Calu3 (cell line): ENCODE data around the gene SLC35G3. TPM values are rescaled to one million over a fixed set of nuclear protein-coding genes. Genes with fewer than 3 reads are reported as not detected.

Experiments used
- BruUV-seq: library from RNA; stranded (reverse); fragments of 400-500 nt; replicated peaks from 2 replicates; lab custom pipeline; 2021; lab: Mats Ljungman, UMichigan
- CTCF ChIA-PET: fragments of 300-600 bp; sonication (Branson Sonifier 250); formaldehyde crosslinking; loops from one replicate; lab custom pipeline; 2022; ENCODE audit warnings: antibody characterized with exemption; lab: Charles Lee
- DNase-seq: peaks from one replicate; pipeline ENCODE4 v3.0.0; 2022
- H3K27ac Mint-ChIP-seq: one replicate; pipeline ENCODE4 v1.8.0; 2022; ENCODE audit warnings: mixed read lengths; ENCODE audit not compliant: unreplicated experiment
- H3K27me3 Mint-ChIP-seq: one replicate; pipeline ENCODE4 v1.8.0; 2022; ENCODE audit warnings: mixed read lengths; ENCODE audit not compliant: unreplicated experiment
- H3K36me3 Mint-ChIP-seq: one replicate; pipeline ENCODE4 v1.8.0; 2022; ENCODE audit warnings: mild to moderate bottlenecking, moderate library complexity, mixed read lengths; ENCODE audit not compliant: insufficient read depth, unreplicated experiment
- H3K4me1 Mint-ChIP-seq: one replicate; pipeline ENCODE4 v1.8.0; 2022; ENCODE audit warnings: mild to moderate bottlenecking, low read depth, mixed read lengths; ENCODE audit not compliant: unreplicated experiment
- H3K4me3 Mint-ChIP-seq: one replicate; pipeline ENCODE4 v1.8.0; 2022; ENCODE audit warnings: mild to moderate bottlenecking, low read depth, moderate library complexity, mixed read lengths; ENCODE audit not compliant: unreplicated experiment
- H3K9me3 Mint-ChIP-seq: one replicate; pipeline ENCODE4 v1.8.0; 2022; ENCODE audit warnings: low read depth, mixed read lengths; ENCODE audit not compliant: unreplicated experiment
- intact Hi-C: fragments of 100-400 bp; cut with micrococcal nuclease; formaldehyde crosslinking; loops from one replicate; pipeline ENCODE4 v1.10.0; 2022; ENCODE audit not compliant: unreplicated experiment
- total RNA-seq: library from RNA; stranded (reverse); gene quantifications from 2 replicates; pipeline ENCODE4 v1.2.3, GENCODE V29; 2022
- TF ChIP-seq, protein P1 (sequence below): fragments of 200-600 bp; IDR thresholded peaks from one replicate; pipeline ENCODE4 v1.8.0; 2022; ENCODE audit warnings: antibody characterized with exemption; ENCODE audit not compliant: unreplicated experiment

The SLC35G3 gene
- total RNA-seq, 1 experiment from 2014 or later = not detected

DNA sequence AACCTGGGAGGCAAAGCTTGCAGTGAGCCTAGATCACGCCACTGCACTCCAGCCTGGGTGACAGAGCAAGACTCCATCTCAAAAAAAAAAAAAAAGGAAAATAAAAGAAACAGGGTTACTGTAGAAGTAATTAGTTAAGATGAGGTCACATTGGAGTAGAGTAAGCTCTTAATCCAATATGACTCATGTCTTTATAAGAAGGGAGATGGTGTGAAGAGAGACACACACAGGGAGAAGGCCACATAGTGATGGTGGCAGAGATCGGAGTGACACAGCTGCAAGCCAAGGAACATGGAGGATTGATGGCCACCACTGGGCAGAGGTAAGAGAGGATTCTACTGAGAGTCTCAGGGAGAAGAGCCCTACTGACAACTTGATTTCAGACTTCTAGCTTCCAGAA, 33.4 kb upstream of the SLC35G3 start:
- no peaks in the 10 kb centered on the region for H3K4me1 Mint-ChIP-seq
- intact Hi-C loops = no loop called here
- no peak for DNase-seq
- BruUV-seq = no TSS peak
- H3K36me3 Mint-ChIP-seq = no peaks in the 10 kb centered on the region
- CTCF ChIA-PET = no interaction called here
- H3K4me3 Mint-ChIP-seq = no peak overlapping the region
- no peak overlapping the region for H3K27ac Mint-ChIP-seq
- no peaks in the 10 kb centered on the region for H3K9me3 Mint-ChIP-seq
- TF ChIP-seq, protein P1, sequence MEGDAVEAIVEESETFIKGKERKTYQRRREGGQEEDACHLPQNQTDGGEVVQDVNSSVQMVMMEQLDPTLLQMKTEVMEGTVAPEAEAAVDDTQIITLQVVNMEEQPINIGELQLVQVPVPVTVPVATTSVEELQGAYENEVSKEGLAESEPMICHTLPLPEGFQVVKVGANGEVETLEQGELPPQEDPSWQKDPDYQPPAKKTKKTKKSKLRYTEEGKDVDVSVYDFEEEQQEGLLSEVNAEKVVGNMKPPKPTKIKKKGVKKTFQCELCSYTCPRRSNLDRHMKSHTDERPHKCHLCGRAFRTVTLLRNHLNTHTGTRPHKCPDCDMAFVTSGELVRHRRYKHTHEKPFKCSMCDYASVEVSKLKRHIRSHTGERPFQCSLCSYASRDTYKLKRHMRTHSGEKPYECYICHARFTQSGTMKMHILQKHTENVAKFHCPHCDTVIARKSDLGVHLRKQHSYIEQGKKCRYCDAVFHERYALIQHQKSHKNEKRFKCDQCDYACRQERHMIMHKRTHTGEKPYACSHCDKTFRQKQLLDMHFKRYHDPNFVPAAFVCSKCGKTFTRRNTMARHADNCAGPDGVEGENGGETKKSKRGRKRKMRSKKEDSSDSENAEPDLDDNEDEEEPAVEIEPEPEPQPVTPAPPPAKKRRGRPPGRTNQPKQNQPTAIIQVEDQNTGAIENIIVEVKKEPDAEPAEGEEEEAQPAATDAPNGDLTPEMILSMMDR = no peak
- peaks cover 13% of the 10 kb centered on the region for H3K27me3 Mint-ChIP-seq

DNA sequence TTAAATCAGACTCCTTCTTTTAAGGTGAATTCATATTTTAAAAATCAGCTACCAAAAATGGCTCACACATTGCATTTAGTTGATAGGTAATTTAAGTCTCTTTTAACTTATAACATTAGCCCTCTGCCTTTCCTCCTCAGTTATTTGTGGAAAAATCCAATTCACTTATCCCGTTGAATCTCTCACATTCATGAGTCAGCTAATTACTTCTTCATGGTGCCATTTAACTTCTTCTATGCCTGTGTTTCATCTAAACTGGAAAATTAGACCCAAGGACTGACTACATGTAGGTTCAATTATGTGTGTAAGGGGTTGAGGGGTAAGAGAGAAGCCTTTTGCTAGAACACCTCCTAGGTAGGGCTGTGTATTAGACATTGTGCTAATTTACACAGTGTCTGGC, 30.2 kb upstream of the SLC35G3 start:
- no peaks in the 10 kb centered on the region for H3K36me3 Mint-ChIP-seq
- intact Hi-C loops = no loop called here
- H3K27me3 Mint-ChIP-seq = peaks cover 4% of the 10 kb centered on the region
- CTCF ChIA-PET = no interaction called here
- H3K27ac Mint-ChIP-seq = no peak overlapping the region
- no TSS peak for BruUV-seq
- no peaks in the 10 kb centered on the region for H3K9me3 Mint-ChIP-seq
- DNase-seq = no peak
- no peak overlapping the region for H3K4me3 Mint-ChIP-seq
- no peaks in the 10 kb centered on the region for H3K4me1 Mint-ChIP-seq
- TF ChIP-seq, protein P1 = no peak

DNA sequence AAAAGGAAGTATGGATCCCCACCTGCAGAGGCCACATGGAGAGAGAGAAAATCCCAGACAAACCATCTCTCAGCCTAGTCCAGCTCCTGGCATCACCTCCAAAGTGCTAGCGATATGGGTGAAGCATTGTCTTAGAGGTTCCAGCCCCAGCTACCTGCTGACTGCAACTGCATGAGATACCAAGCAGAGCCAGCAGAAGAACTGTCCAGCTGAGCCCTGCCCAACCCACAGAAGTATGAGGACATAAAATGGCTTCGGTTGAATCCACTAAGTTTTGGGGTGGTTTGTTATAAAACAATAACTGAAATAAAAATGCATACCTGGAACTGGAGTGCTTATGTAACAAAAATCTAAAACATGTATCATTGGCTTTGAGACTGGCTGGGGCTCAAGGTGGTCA, 28.3 kb upstream of the SLC35G3 start:
- no peak for DNase-seq
- Mint-ChIP-seq H3K9me3 (no peaks in the 10 kb centered on the region), H3K4me3 (no peak overlapping the region), H3K27ac (no peak overlapping the region), H3K27me3 (no peaks in the 10 kb centered on the region), H3K36me3 (no peaks in the 10 kb centered on the region), H3K4me1 (no peaks in the 10 kb centered on the region)
- CTCF ChIA-PET = no interaction called here
- intact Hi-C loops = no loop called here
- no TSS peak for BruUV-seq
- TF ChIP-seq, protein P1 = no peak

DNA sequence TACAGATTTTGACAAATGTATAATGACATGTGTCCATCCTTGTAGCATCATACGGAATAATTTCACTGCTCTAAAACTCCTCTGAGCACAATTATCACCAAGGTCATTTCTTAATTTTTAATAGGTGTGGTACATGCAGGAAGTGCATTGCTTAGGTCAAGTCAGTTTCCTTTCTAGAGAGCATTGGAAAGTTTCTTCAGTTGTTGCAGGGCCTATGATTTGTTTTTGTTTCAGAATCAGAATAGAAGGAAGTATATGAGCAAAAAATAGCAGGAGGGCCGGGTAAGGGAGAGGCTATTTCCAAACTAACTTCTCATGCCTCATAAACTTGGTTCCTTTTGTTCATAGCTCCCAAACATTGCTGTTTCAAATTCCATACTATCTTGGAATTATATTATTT, 24.7 kb upstream of the SLC35G3 start:
- no TSS peak for BruUV-seq
- TF ChIP-seq, protein P1 = no peak
- Mint-ChIP-seq H3K4me1 (no peaks in the 10 kb centered on the region), H3K4me3 (no peak overlapping the region), H3K27me3 (peaks cover 28% of the 10 kb centered on the region), H3K27ac (no peak overlapping the region), H3K9me3 (no peaks in the 10 kb centered on the region), H3K36me3 (no peaks in the 10 kb centered on the region)
- CTCF ChIA-PET = no interaction called here
- DNase-seq = no peak
- intact Hi-C loops = no loop called here
